Heart left ventricle (tissue), 13 donors: ENCODE measurements around the gene BRF1.

ENCODE experiments used
- POLR2A ChIP-seq, 2 donors: fragments of 450-650 bp; IDR thresholded peaks; one replicate each; pipeline ENCODE4 v1.6.1; 2017; ENCODE audit warnings: antibody characterized with exemption in 2 of 2, mild to moderate bottlenecking in 2 of 2, moderate library complexity in 2 of 2
- TF ChIP-seq, protein P1 (sequence below), 12 donors: fragments of 200-600 bp; sonication (generic) in 4 of 12; IDR thresholded peaks; one replicate each; pipeline versions ENCODE4 v1.5.0 to v1.8.0; 2018 to 2022; ENCODE audit warnings: antibody characterized with exemption in 12 of 12, mild to moderate bottlenecking in 5 of 12
- donor health status: ischemic (EF 13 %, LVEDD 7.1; RV severe dilation, severe dysfunction).
- donor health status: DM: no; HTN: yes; CAD: no.
- donor health status: DM: no; HTN: no; CAD: no.
- donor health status: ischemic (EF 25% LVEDD 6.9; RV normal size, moderate dysfunction).
- donor health status: ischemic (EF 25% LVEDD 5.7; RV mildly dilated, moderate dysfunction).
- donor health status: ischemic (EF 35%, LVEDD 5.7; RV mildly dilated, moderate dysfunction).
- donor health status: nonischemic (EF 11% LVEDD 7.7; RV severe dilation, severe dysfunction).
- donor health status: DM: yes; HTN: yes; CAD: no.
- donor health status: PGD.
- donor health status: ischemic (EF 29% LVEDD 5.4; RV normal size, mild dysfunction).
- donor health status: nonischemic (EF 23%, LVEDD 6.1; RV moderate dilation, normal function).

- TF ChIP-seq, protein P1, sequence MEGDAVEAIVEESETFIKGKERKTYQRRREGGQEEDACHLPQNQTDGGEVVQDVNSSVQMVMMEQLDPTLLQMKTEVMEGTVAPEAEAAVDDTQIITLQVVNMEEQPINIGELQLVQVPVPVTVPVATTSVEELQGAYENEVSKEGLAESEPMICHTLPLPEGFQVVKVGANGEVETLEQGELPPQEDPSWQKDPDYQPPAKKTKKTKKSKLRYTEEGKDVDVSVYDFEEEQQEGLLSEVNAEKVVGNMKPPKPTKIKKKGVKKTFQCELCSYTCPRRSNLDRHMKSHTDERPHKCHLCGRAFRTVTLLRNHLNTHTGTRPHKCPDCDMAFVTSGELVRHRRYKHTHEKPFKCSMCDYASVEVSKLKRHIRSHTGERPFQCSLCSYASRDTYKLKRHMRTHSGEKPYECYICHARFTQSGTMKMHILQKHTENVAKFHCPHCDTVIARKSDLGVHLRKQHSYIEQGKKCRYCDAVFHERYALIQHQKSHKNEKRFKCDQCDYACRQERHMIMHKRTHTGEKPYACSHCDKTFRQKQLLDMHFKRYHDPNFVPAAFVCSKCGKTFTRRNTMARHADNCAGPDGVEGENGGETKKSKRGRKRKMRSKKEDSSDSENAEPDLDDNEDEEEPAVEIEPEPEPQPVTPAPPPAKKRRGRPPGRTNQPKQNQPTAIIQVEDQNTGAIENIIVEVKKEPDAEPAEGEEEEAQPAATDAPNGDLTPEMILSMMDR (IDR thresholded peaks at IDR 0.05), result no peak
- TF ChIP-seq POLR2A (IDR thresholded peaks at IDR 0.05), result no peak
Observed at GRCh38 chr14:105311838-105312237, 11.0 kb upstream of the BRF1 start.
